Keratinocyte (primary cell): Measurements from ENCODE around the gene C22orf31.

Experiments used
- EZH2 ChIP-seq: IDR thresholded peaks from one replicate; pipeline ENCODE4 v1.6.1; 2012; ENCODE audit warnings: inconsistent platforms, mild to moderate bottlenecking, low read length, moderate library complexity
- TF ChIP-seq, protein P1 (sequence below), 3 experiments: IDR thresholded peaks in 1 of 3; conservative IDR thresholded peaks in 1 of 3; optimal IDR thresholded peaks in 1 of 3; 2 replicates in 2 of 3; 3 replicates in 1 of 3; pipeline versions ENCODE3 to v1.5.1; 2011; ENCODE audit warnings: low read length in 3 of 3, mild to moderate bottlenecking in 3 of 3, moderate library complexity in 2 of 3, control low read depth in 1 of 3, inconsistent platforms in 1 of 3; ENCODE audit not compliant: insufficient read depth in 2 of 3; ENCODE audit errors: extremely low read depth in 1 of 3

- TF ChIP-seq, protein P1, sequence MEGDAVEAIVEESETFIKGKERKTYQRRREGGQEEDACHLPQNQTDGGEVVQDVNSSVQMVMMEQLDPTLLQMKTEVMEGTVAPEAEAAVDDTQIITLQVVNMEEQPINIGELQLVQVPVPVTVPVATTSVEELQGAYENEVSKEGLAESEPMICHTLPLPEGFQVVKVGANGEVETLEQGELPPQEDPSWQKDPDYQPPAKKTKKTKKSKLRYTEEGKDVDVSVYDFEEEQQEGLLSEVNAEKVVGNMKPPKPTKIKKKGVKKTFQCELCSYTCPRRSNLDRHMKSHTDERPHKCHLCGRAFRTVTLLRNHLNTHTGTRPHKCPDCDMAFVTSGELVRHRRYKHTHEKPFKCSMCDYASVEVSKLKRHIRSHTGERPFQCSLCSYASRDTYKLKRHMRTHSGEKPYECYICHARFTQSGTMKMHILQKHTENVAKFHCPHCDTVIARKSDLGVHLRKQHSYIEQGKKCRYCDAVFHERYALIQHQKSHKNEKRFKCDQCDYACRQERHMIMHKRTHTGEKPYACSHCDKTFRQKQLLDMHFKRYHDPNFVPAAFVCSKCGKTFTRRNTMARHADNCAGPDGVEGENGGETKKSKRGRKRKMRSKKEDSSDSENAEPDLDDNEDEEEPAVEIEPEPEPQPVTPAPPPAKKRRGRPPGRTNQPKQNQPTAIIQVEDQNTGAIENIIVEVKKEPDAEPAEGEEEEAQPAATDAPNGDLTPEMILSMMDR (optimal IDR thresholded peaks at IDR 0.05 in 1 of 3, IDR thresholded peaks at IDR 0.05 in 1 of 3, conservative IDR thresholded peaks at IDR 0.05 in 1 of 3; ENCODE audit: extremely low read depth in 1 of 3, insufficient read depth in 2 of 3, low read length in 3 of 3) = no peak
- no peak for TF ChIP-seq EZH2
Measured at GRCh38 chr22:29062286-29062821, 723 bp upstream of the C22orf31 start.
